Measurements from ENCODE around the gene TLE4. TPM values are rescaled to one million over a fixed set of nuclear protein-coding genes. Genes with fewer than 3 reads are reported as not detected.
A peak's percentile ranks its signal among the peaks of the same experiment; 100 is the strongest.

Gene TLE4
- total and polyA plus RNA-seq, 7 experiments from 2014 or later = 21.0 to 196 (median 102) TPM

GRCh38 chr9:79711874-79712273 is 140.1 kb downstream of the TLE4 start:
- Mint-ChIP-seq H3K4me3 (no peak overlapping the region), H3K9me3 (peaks cover 0 to 7% (median 0%) of the 10 kb centered on the region in 11 donors), H3K27ac (peak overlapping the region in 2 of 9 donors; percentile 28 to 41), H3K4me1 (peaks cover 0 to 18% (median 8%) of the 10 kb centered on the region in 7 donors), H3K27me3 (no peaks in the 10 kb centered on the region), H3K36me3 (peaks cover 19 to 57% (median 45%) of the 10 kb centered on the region in 5 donors)
- Histone ChIP-seq H3K4me1 (ENCODE audit: control insufficient read depth in 2 of 2, insufficient read depth in 2 of 2, low read length in 2 of 2) (no peaks in the 10 kb centered on the region), H3K27me3 (ENCODE audit: control insufficient read depth in 2 of 2, insufficient read depth in 2 of 2, low read length in 2 of 2) (no peaks in the 10 kb centered on the region), H3K27ac (ENCODE audit: low read depth, low read length) (no peak overlapping the region), H3K4me3 (ENCODE audit: low read length) (no peak overlapping the region), H3K9me3 (ENCODE audit: control insufficient read depth in 2 of 3, low read length in 3 of 3) (no peaks in the 10 kb centered on the region), H3K36me3 (ENCODE audit: control insufficient read depth in 2 of 3, insufficient read depth in 3 of 3, low read length in 3 of 3) (peaks cover 4 to 86% (median 11%) of the 10 kb centered on the region in 3 experiments)
- intact Hi-C loops (cut with micrococcal nuclease) = no loop called here
- ChIA-PET CTCF (no interaction called here), POLR2A (no interaction called here)
- DNase-seq (no peak), ATAC-seq (no peak)

- H3K4me1 Mint-ChIP-seq = peaks cover 0 to under 1% (median 0%) of the 10 kb centered on the region in 7 donors
- CTCF ChIA-PET = no interaction called here
- H3K27me3 ChIP-seq (ENCODE audit: control insufficient read depth in 2 of 2, insufficient read depth in 2 of 2, low read length in 2 of 2) = no peaks in the 10 kb centered on the region
- H3K9me3 Mint-ChIP-seq = no peaks in the 10 kb centered on the region
- intact Hi-C loops (cut with micrococcal nuclease) = no loop called here
- H3K36me3 Mint-ChIP-seq = peaks cover 12 to 54% (median 30%) of the 10 kb centered on the region in 5 donors
- H3K4me3 Mint-ChIP-seq = no peak overlapping the region
- H3K4me3 ChIP-seq (ENCODE audit: low read length) = no peak overlapping the region
- no peaks in the 10 kb centered on the region for H3K4me1 ChIP-seq (ENCODE audit: control insufficient read depth in 2 of 2, insufficient read depth in 2 of 2, low read length in 2 of 2)
- no peak for ATAC-seq
- peaks cover 15 to 93% (median 16%) of the 10 kb centered on the region in 3 experiments for H3K36me3 ChIP-seq (ENCODE audit: control insufficient read depth in 2 of 3, insufficient read depth in 3 of 3, low read length in 3 of 3)
- H3K9me3 ChIP-seq (ENCODE audit: control insufficient read depth in 2 of 3, low read length in 3 of 3) = no peaks in the 10 kb centered on the region
- no peak overlapping the region for H3K27ac Mint-ChIP-seq
- DNase-seq = no peak
- H3K27ac ChIP-seq (ENCODE audit: low read depth, low read length) = no peak overlapping the region
- POLR2A ChIA-PET = interaction anchor here (0.6 kb wide), 1 partner anchor 147 kb away, joined by 5 read pairs; no protein-coding TSS in a partner anchor
- no peaks in the 10 kb centered on the region for H3K27me3 Mint-ChIP-seq
Observed at GRCh38 chr9:79719021-79719420, 147.3 kb downstream of the TLE4 start.

- H3K27ac ChIP-seq (ENCODE audit: low read depth, low read length) = no peak overlapping the region
- Mint-ChIP-seq H3K4me3 (no peak overlapping the region), H3K27me3 (no peaks in the 10 kb centered on the region), H3K4me1 (no peaks in the 10 kb centered on the region), H3K27ac (no peak overlapping the region), H3K9me3 (no peaks in the 10 kb centered on the region), H3K36me3 (peaks cover 15 to 50% (median 28%) of the 10 kb centered on the region in 5 donors)
- H3K27me3 ChIP-seq (ENCODE audit: control insufficient read depth in 2 of 2, insufficient read depth in 2 of 2, low read length in 2 of 2) = no peaks in the 10 kb centered on the region
- intact Hi-C loops (cut with micrococcal nuclease) = no loop called here
- H3K9me3 ChIP-seq (ENCODE audit: control insufficient read depth in 2 of 3, low read length in 3 of 3) = no peaks in the 10 kb centered on the region
- peaks cover 15 to 92% (median 16%) of the 10 kb centered on the region in 3 experiments for H3K36me3 ChIP-seq (ENCODE audit: control insufficient read depth in 2 of 3, insufficient read depth in 3 of 3, low read length in 3 of 3)
- CTCF ChIA-PET = no interaction called here
- H3K4me3 ChIP-seq (ENCODE audit: low read length) = no peak overlapping the region
- ATAC-seq (no peak), DNase-seq (no peak)
- H3K4me1 ChIP-seq (ENCODE audit: control insufficient read depth in 2 of 2, insufficient read depth in 2 of 2, low read length in 2 of 2) = no peaks in the 10 kb centered on the region
- POLR2A ChIA-PET = no interaction called here
Observed at GRCh38 chr9:79719989-79720388, 148.2 kb downstream of the TLE4 start.

GRCh38 chr9:79731171-79731890 is 159.6 kb downstream of the TLE4 start:
- intact Hi-C loops (cut with micrococcal nuclease) = no loop called here
- H3K4me1 ChIP-seq (ENCODE audit: control insufficient read depth in 2 of 2, insufficient read depth in 2 of 2, low read length in 2 of 2) = peaks cover 0 to 5% of the 10 kb centered on the region in 2 donors
- Mint-ChIP-seq H3K4me1 (peaks cover 0 to 7% (median 0%) of the 10 kb centered on the region in 7 donors), H3K27me3 (peaks cover 0 to 5% (median 0%) of the 10 kb centered on the region in 5 donors), H3K9me3 (peaks cover 0 to 18% (median 8%) of the 10 kb centered on the region in 11 donors), H3K27ac (peak overlapping the region in 1 of 9 donors; percentile 10), H3K4me3 (no peak overlapping the region), H3K36me3 (peaks cover 3 to 26% (median 17%) of the 10 kb centered on the region in 5 donors)
- H3K4me3 ChIP-seq (ENCODE audit: low read length) = no peak overlapping the region
- H3K27me3 ChIP-seq (ENCODE audit: control insufficient read depth in 2 of 2, insufficient read depth in 2 of 2, low read length in 2 of 2) = no peaks in the 10 kb centered on the region
- ChIA-PET POLR2A (interaction anchor here (1.1 kb wide), 1 partner anchor 160 kb away, joined by 3 read pairs; the partner anchor contains the start of gene TLE4), CTCF (no interaction called here)
- H3K36me3 ChIP-seq (ENCODE audit: control insufficient read depth in 2 of 3, insufficient read depth in 3 of 3, low read length in 3 of 3) = no peaks in the 10 kb centered on the region
- no peak for DNase-seq
- ATAC-seq = no peak
- no peak overlapping the region for H3K27ac ChIP-seq (ENCODE audit: low read depth, low read length)
- no peaks in the 10 kb centered on the region for H3K9me3 ChIP-seq (ENCODE audit: control insufficient read depth in 2 of 3, low read length in 3 of 3)

- Mint-ChIP-seq H3K36me3 (peaks cover 0 to 17% (median 3%) of the 10 kb centered on the region in 5 donors), H3K4me1 (peaks cover 0 to 7% (median 0%) of the 10 kb centered on the region in 7 donors), H3K27ac (no peak overlapping the region), H3K27me3 (peaks cover 0 to 5% (median 0%) of the 10 kb centered on the region in 5 donors), H3K9me3 (peaks cover 0 to 18% (median 8%) of the 10 kb centered on the region in 11 donors), H3K4me3 (no peak overlapping the region)
- ATAC-seq (no peak), DNase-seq (no peak)
- no peak overlapping the region for H3K4me3 ChIP-seq (ENCODE audit: low read length)
- ChIA-PET CTCF (no interaction called here), POLR2A (no interaction called here)
- H3K27ac ChIP-seq (ENCODE audit: low read depth, low read length) = no peak overlapping the region
- peaks cover 0 to 5% of the 10 kb centered on the region in 2 donors for H3K4me1 ChIP-seq (ENCODE audit: control insufficient read depth in 2 of 2, insufficient read depth in 2 of 2, low read length in 2 of 2)
- H3K36me3 ChIP-seq (ENCODE audit: control insufficient read depth in 2 of 3, insufficient read depth in 3 of 3, low read length in 3 of 3) = no peaks in the 10 kb centered on the region
- intact Hi-C loops (cut with micrococcal nuclease) = no loop called here
- H3K27me3 ChIP-seq (ENCODE audit: control insufficient read depth in 2 of 2, insufficient read depth in 2 of 2, low read length in 2 of 2) = no peaks in the 10 kb centered on the region
- H3K9me3 ChIP-seq (ENCODE audit: control insufficient read depth in 2 of 3, low read length in 3 of 3) = no peaks in the 10 kb centered on the region
Observed at GRCh38 chr9:79735023-79735779, 163.4 kb downstream of the TLE4 start.

GRCh38 chr9:79736051-79736450 is 164.3 kb downstream of the TLE4 start:
- ChIA-PET CTCF (no interaction called here), POLR2A (no interaction called here)
- H3K4me3 Mint-ChIP-seq = no peak overlapping the region
- H3K27ac Mint-ChIP-seq = no peak overlapping the region
- H3K36me3 Mint-ChIP-seq = peaks cover 0 to 17% (median 3%) of the 10 kb centered on the region in 5 donors
- Histone ChIP-seq H3K27ac (ENCODE audit: low read depth, low read length) (no peak overlapping the region), H3K4me1 (ENCODE audit: control insufficient read depth in 2 of 2, insufficient read depth in 2 of 2, low read length in 2 of 2) (peaks cover 0 to 5% of the 10 kb centered on the region in 2 donors), H3K36me3 (ENCODE audit: control insufficient read depth in 2 of 3, insufficient read depth in 3 of 3, low read length in 3 of 3) (no peaks in the 10 kb centered on the region), H3K9me3 (ENCODE audit: control insufficient read depth in 2 of 3, low read length in 3 of 3) (no peaks in the 10 kb centered on the region), H3K27me3 (ENCODE audit: control insufficient read depth in 2 of 2, insufficient read depth in 2 of 2, low read length in 2 of 2) (no peaks in the 10 kb centered on the region), H3K4me3 (ENCODE audit: low read length) (no peak overlapping the region)
- no peak for ATAC-seq
- intact Hi-C loops (cut with micrococcal nuclease) = no loop called here
- peaks cover 0 to 7% (median 0%) of the 10 kb centered on the region in 7 donors for H3K4me1 Mint-ChIP-seq
- peaks cover 0 to 18% (median 8%) of the 10 kb centered on the region in 11 donors for H3K9me3 Mint-ChIP-seq
- H3K27me3 Mint-ChIP-seq = peaks cover 0 to 5% (median 0%) of the 10 kb centered on the region in 5 donors
- no peak for DNase-seq

All from naive thymus-derived CD4-positive, alpha-beta T cell (primary cell).